ENCODE measurements around the gene VAMP1.

- TF ChIP-seq REST (IDR thresholded peaks at IDR 0.05; ENCODE audit: insufficient replicate concordance, low read depth) (no peak), POLR2AphosphoS5 (IDR thresholded peaks at IDR 0.05; ENCODE audit: low read depth) (no peak)
- TF ChIP-seq, protein P1, sequence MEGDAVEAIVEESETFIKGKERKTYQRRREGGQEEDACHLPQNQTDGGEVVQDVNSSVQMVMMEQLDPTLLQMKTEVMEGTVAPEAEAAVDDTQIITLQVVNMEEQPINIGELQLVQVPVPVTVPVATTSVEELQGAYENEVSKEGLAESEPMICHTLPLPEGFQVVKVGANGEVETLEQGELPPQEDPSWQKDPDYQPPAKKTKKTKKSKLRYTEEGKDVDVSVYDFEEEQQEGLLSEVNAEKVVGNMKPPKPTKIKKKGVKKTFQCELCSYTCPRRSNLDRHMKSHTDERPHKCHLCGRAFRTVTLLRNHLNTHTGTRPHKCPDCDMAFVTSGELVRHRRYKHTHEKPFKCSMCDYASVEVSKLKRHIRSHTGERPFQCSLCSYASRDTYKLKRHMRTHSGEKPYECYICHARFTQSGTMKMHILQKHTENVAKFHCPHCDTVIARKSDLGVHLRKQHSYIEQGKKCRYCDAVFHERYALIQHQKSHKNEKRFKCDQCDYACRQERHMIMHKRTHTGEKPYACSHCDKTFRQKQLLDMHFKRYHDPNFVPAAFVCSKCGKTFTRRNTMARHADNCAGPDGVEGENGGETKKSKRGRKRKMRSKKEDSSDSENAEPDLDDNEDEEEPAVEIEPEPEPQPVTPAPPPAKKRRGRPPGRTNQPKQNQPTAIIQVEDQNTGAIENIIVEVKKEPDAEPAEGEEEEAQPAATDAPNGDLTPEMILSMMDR (IDR thresholded peaks at IDR 0.05; ENCODE audit: insufficient read depth, low read length) = no peak
Measured at GRCh38 chr12:6457220-6457945, 13.1 kb downstream of the VAMP1 start.

Data from HL-60 (cell line).